ENCODE results near the gene LACTB.

DNA sequence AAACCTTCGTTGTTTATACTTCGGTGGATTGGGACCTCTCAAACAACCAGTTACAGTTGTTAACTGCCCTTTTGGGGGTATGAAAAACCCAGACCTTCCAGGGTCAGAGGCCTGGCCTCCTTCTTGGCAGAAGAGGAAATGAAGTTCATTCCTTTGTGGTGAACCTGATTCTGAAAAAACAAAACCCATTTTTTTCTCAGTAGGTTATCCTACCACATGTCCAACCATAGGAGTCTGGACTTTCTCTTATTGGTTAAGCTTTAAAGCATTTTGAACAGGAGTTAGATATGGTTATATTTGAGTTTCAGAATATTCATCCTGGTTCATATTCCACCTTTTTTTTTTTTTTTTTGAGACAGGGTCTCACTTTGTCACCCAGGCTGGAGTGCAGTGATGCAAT lies 7.2 kb upstream of the LACTB start:
- TF ChIP-seq, protein P1, sequence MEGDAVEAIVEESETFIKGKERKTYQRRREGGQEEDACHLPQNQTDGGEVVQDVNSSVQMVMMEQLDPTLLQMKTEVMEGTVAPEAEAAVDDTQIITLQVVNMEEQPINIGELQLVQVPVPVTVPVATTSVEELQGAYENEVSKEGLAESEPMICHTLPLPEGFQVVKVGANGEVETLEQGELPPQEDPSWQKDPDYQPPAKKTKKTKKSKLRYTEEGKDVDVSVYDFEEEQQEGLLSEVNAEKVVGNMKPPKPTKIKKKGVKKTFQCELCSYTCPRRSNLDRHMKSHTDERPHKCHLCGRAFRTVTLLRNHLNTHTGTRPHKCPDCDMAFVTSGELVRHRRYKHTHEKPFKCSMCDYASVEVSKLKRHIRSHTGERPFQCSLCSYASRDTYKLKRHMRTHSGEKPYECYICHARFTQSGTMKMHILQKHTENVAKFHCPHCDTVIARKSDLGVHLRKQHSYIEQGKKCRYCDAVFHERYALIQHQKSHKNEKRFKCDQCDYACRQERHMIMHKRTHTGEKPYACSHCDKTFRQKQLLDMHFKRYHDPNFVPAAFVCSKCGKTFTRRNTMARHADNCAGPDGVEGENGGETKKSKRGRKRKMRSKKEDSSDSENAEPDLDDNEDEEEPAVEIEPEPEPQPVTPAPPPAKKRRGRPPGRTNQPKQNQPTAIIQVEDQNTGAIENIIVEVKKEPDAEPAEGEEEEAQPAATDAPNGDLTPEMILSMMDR (IDR thresholded peaks at IDR 0.05 in 8 of 11, conservative IDR thresholded peaks at IDR 0.05 in 3 of 11) = no peak
- TF ChIP-seq POLR2A (IDR thresholded peaks at IDR 0.05) = no peak

Measured in spleen (tissue), 7 donors.